GM12874 (cell line): Measurements from ENCODE around the gene XPO1.

ENCODE experiments used
- CTCF ChIP-seq: IDR thresholded peaks from 2 replicates; pipeline ENCODE4 v1.5.1; 2011; ENCODE audit warnings: low read depth, mild to moderate bottlenecking, control low read depth, low read length, moderate library complexity; ENCODE audit not compliant: insufficient read depth

Gene XPO1

GRCh38 chr2:61432990-61433389 lies 105.2 kb downstream of the XPO1 start:
- TF ChIP-seq CTCF: no peak

- no peak for TF ChIP-seq CTCF
Observed at GRCh38 chr2:61431345-61431744, 106.8 kb downstream of the XPO1 start.
